Choroid plexus epithelial cell (primary cell): ENCODE results near the gene RXFP4.
"Not testable (repeated sequence)": the region's sequence is repeated elsewhere in the genome, so short reads cannot be mapped to it uniquely, and the experiment has no call there.

Source experiments
- DNase-seq: peaks from one replicate; pipeline ENCODE4 v3.0.0-alpha.2; 2010; ENCODE audit warnings: low read depth
- H3K4me3 ChIP-seq: 2 replicates; pipeline ENCODE4 v1.5.1; 2011; ENCODE audit warnings: low read depth, mild to moderate bottlenecking, control low read depth, low read length, moderate library complexity
- TF ChIP-seq, protein P1 (sequence below): conservative IDR thresholded peaks from 2 replicates; pipeline ENCODE4 v1.5.1; 2011; ENCODE audit warnings: low read depth, mild to moderate bottlenecking, control low read depth, inconsistent platforms, low read length, moderate library complexity

The RXFP4 gene

GRCh38 chr1:155913969-155914757 lies 27.3 kb upstream of the RXFP4 start:
- H3K4me3 ChIP-seq = no peak overlapping the region
- DNase-seq = no peak
- TF ChIP-seq, protein P1, sequence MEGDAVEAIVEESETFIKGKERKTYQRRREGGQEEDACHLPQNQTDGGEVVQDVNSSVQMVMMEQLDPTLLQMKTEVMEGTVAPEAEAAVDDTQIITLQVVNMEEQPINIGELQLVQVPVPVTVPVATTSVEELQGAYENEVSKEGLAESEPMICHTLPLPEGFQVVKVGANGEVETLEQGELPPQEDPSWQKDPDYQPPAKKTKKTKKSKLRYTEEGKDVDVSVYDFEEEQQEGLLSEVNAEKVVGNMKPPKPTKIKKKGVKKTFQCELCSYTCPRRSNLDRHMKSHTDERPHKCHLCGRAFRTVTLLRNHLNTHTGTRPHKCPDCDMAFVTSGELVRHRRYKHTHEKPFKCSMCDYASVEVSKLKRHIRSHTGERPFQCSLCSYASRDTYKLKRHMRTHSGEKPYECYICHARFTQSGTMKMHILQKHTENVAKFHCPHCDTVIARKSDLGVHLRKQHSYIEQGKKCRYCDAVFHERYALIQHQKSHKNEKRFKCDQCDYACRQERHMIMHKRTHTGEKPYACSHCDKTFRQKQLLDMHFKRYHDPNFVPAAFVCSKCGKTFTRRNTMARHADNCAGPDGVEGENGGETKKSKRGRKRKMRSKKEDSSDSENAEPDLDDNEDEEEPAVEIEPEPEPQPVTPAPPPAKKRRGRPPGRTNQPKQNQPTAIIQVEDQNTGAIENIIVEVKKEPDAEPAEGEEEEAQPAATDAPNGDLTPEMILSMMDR = no peak

- no peak for DNase-seq
- TF ChIP-seq, protein P1 = no peak
Observed at GRCh38 chr1:155918660-155919059, 22.8 kb upstream of the RXFP4 start.

GRCh38 chr1:155919801-155920200 lies 21.6 kb upstream of the RXFP4 start:
- TF ChIP-seq, protein P1 = no peak

More at GRCh38 chr1:155918660-155919059, 22.8 kb upstream of the RXFP4 start:
- H3K4me3 ChIP-seq = no peak overlapping the region

GRCh38 chr1:155920717-155921116 lies 20.7 kb upstream of the RXFP4 start:
- TF ChIP-seq, protein P1 = no peak
- no peak overlapping the region for H3K4me3 ChIP-seq
- no peak for DNase-seq

More at GRCh38 chr1:155919801-155920200, 21.6 kb upstream of the RXFP4 start:
- H3K4me3 ChIP-seq = no peak overlapping the region
- no peak for DNase-seq

GRCh38 chr1:155925506-155925905 lies 15.9 kb upstream of the RXFP4 start:
- H3K4me3 ChIP-seq = no peak overlapping the region
- no peak for DNase-seq
- TF ChIP-seq, protein P1 = no peak

GRCh38 chr1:155929057-155929456 lies 12.4 kb upstream of the RXFP4 start:
- no peak overlapping the region for H3K4me3 ChIP-seq
- peak; percentile 41 for DNase-seq
- TF ChIP-seq, protein P1 = no peak

- not testable (repeated sequence) for H3K4me3 ChIP-seq, DNase-seq
Observed at GRCh38 chr1:155930725-155931124, 10.7 kb upstream of the RXFP4 start.
